ENCODE data around the gene RGS19.

The RGS19 gene

GRCh38 chr20:64076061-64076997, 3.0 kb downstream of the RGS19 start:
- peak; percentile 42 for DNase-seq

- DNase-seq: no peak
Measured at GRCh38 chr20:64075556-64075955, 3.8 kb downstream of the RGS19 start.

- no peak for DNase-seq
Measured at GRCh38 chr20:64074963-64075362, 4.4 kb downstream of the RGS19 start.

DNA sequence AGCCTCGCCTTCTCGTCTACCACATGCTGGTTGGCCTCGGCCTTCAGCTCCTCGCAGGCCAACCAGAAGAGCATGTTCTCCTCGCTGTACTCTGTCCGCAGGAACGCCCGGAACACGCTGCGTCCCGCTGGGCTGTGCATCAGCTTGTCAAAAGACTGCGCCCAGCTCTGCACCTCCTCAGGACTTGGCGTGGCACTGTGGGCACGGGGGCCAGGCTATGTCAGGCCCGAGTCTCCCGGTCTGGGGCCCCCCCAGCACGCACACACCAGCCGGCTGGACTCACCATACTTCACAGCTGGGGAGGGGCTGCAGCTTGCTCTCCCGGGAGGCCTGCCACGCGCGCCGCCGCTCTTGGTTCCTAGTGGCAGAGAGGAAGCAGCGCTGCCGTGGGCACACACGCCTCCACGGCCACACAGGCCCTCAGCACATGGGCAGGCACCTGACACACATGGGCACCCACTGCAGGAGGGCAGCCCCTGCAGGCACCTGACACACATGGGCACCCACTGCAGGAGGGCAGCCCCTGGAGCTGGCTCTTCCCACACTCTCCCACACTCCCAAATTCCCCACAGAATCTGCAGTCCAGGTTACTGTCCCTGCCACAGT, 5.0 kb downstream of the RGS19 start:
- DNase-seq: peak; percentile 29

DNA sequence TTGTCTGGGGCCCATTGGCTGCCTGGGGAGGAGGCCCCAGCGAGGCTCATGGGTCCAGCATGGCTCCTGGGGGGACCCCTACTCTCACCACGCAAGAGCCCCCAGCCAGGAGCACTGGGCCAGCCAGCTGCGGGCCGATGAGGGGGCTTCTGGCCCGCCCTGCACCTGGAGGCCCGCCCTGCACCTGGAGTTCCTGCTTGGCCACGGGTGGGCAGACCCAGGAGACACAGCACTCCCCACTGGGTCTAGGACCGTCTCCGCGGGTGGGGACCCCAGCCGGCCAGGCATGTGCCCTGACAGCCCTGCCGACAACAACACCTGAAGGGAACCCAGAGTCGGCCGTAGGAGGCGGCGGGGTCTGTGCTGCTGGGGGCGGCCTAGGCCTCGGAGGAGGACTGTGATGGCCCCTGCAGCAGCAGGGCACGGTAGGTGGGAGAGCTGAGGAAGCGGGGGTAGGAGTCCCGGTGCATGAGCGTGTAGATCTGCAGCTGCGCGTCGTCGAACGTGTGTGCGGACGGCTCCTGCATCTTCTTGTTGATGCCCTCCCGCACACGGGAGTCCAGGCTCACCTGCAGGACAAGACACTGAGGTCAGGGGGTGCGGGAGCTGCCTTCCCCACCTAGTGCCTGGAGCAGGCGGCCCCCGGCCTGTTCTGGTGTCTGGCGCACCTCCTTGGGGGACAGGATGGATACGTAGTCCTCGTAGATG, 5.7 kb downstream of the RGS19 start:
- DNase-seq: peak; percentile 34

DNA sequence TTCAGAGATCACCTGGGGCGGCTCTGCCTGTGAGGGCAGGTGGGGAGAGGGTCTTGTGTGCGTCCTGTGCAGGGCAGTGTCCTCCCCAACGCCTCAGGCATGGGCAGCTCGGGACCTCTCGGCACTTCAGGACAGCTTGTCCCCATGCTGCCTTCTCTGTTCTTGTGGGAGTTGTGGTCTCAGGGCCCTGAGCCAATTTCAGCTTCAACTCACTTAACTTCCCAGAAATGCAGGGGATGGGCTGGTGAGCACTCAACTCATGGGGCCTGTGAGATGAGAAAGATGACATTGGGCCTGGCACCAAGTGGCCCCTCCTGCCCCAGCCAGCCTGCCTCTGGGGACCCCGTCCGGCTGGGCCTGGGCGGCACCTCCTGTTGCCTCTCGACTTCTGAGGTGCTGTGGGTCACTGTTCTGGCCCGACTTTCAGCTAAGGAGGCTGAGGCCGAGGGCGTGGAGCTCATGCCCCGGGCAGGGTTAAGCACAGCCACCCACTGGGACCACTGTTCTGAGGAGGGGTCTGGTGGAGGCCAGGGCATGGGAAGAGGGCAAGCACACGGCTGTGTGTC, 6.7 kb downstream of the RGS19 start:
- DNase-seq: no peak

GRCh38 chr20:64071341-64072332, 7.7 kb downstream of the RGS19 start:
- DNase-seq: no peak

- no peak for DNase-seq
Measured at GRCh38 chr20:64070244-64070993, 8.9 kb downstream of the RGS19 start.

GRCh38 chr20:64069614-64070243, 9.6 kb downstream of the RGS19 start:
- DNase-seq: peak; percentile 67

GRCh38 chr20:64069209-64069613, 10.1 kb downstream of the RGS19 start:
- no peak for DNase-seq

DNA sequence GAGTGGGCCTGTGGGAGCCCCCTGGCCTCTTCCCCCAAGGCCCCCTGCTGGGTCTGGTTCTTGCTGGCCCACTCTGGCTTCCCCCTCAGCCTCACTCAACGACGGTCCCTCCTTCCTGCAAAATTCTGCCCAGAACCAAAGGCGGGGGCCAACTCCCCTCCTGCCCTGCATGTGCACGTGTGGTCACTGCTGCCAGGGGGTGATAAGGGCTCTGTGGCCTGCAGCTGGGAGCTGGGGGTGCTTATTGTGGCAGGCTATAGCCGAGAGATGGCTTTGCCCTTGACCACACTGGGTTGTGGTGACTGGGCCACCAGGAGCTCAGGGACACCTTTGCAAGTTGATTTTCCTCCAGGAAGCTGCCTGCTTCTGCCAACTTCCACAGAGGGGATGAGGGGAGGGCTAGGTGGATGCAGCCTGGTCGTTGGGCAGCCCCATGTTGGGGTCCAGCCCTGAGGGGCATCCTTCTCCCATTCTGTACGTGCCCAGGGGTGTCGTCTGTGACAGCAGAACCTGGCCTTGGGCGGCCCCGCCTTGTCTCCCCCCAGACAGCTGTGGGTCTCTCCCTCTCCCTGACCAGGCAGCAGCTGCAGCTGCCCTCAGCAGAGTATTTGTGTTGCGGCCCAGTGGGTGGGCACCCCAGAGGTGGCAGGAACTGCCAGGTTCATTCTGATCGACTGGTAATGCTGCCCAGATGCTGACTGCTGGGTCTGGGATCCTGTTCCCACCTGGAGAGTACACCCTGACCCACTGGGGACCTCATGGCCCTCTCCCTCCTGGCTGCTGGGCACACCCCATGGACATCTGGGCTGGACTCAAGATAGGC, 10.7 kb downstream of the RGS19 start:
- DNase-seq: peak; percentile 38

GRCh38 chr20:64067733-64068307, 11.5 kb downstream of the RGS19 start:
- DNase-seq: peak; percentile 35

GRCh38 chr20:64067005-64067632, 12.2 kb downstream of the RGS19 start:
- DNase-seq: no peak

- DNase-seq: no peak
Measured at GRCh38 chr20:64065974-64066343, 13.4 kb downstream of the RGS19 start.

- no peak for DNase-seq
Measured at GRCh38 chr20:64065062-64065973, 14.0 kb downstream of the RGS19 start.

GRCh38 chr20:64064145-64064698, 15.1 kb downstream of the RGS19 start:
- DNase-seq: no peak

DNA sequence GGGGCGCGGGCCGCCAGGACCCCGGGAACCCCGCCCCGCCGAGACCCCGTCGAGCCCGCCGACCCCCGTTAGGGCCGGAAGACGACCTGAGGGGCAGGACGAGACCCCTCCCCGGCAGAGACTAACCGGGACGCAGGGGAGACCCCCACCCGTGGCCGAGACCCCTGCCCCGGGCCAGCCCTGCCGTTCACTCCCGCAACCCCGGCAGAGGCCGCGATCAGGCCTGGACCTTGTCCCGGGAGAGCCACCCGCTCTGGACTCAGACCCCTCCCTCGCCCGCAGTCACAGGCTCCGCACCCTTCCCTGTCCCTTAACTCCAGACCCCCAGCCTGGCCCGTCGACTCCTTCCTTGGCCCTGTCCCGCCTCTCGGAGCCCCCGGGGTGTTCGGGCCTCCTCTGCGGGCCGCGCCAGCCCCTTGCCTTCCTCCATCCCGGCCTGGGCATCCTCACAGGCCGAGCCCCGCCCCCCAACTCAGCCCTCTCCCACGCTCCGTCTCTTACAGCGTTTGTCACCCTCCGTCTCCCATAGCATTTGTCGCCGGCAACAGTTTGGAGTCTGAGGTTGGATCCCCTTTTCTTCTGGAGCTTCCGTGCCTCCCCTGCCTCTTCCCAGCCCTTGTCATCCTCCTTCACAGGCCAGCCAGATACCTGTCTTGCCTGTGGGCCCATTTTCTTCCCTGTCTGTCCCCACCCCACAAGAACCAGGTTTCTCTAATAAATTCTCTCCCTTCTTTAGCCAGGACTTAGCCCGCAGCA, 15.8 kb downstream of the RGS19 start:
- no peak for DNase-seq

Data from left hindlimb (tissue), 1 donor.